GM23248 (cell line): ENCODE data around the gene RPS29.

Experiments used
- EZH2 ChIP-seq: fragments of 200-600 bp; sonication (generic); IDR thresholded peaks from 2 replicates; pipeline ENCODE4 v1.6.1; 2018; ENCODE audit warnings: antibody characterized with exemption, mild to moderate bottlenecking; ENCODE audit not compliant: insufficient read depth, poor library complexity, severe bottlenecking
- EZH2phosphoT487 ChIP-seq: fragments of 200-600 bp; sonication (generic); IDR thresholded peaks from 2 replicates; pipeline ENCODE4 v1.6.1; 2018; ENCODE audit warnings: antibody characterized with exemption, moderate library complexity, mild to moderate bottlenecking, low read depth; ENCODE audit not compliant: insufficient read depth

GRCh38 chr14:49612251-49612650 lies 26.1 kb upstream of the RPS29 start:
- no peak for TF ChIP-seq EZH2phosphoT487
- no peak for TF ChIP-seq EZH2
